ENCODE data around the gene SEL1L2.

The SEL1L2 gene

GRCh38 chr20:13868331-13868730 lies 122.1 kb downstream of the SEL1L2 start:
- H3K4me1 ChIP-seq (ENCODE audit: low read depth, poor library complexity, severe bottlenecking) = no peaks in the 10 kb centered on the region

DNA sequence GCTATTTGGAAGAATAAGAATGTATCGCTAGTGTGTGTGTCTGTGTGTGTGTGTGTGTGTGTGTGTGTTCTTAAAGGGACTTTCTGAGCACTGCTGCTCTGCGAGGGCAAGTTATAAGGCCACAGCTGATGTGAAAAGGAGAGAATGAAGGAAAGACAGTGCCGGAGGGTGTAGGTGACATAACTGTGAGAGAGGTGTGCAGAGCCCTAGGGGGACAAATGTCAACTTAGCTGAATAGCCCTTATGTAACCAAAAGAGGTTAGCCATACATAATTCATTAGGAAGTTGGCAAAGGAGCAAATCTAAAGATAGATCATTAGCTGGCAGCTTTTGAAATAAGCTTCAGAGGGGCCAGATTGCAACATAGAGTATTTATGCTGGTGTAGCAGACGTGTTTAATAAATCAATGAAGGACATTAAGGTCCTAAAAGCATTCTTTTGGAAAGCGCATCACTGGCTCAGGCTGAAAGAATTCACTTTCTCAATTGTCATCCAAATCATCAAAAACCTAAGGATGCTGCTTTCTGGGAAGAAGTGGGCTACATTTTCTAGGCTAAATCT lies 124.5 kb downstream of the SEL1L2 start:
- H3K4me3 ChIP-seq (IDR thresholded peaks at IDR 0.05; ENCODE audit: insufficient read depth, low read depth, low read length) = no peak overlapping the region
- no peaks in the 10 kb centered on the region for H4K20me1 ChIP-seq (ENCODE audit: insufficient read depth)
- H3K79me2 ChIP-seq (ENCODE audit: insufficient read depth, low read depth) = no peaks in the 10 kb centered on the region
- H3K4me2 ChIP-seq = no peak overlapping the region
- TF ChIP-seq CTCF (conservative IDR thresholded peaks at IDR 0.05; ENCODE audit: low read depth, low read length) = no peak
- H2AFZ ChIP-seq (ENCODE audit: low read depth) = no peak overlapping the region
- no peak overlapping the region for H3K27ac ChIP-seq
- no peak overlapping the region for H3K9ac ChIP-seq
- H3K27me3 ChIP-seq (ENCODE audit: insufficient read depth, low read depth) = no peaks in the 10 kb centered on the region
- no peaks in the 10 kb centered on the region for H3K36me3 ChIP-seq (ENCODE audit: insufficient read depth)
- no peaks in the 10 kb centered on the region for H3K4me1 ChIP-seq (ENCODE audit: low read depth, poor library complexity, severe bottlenecking)

More at GRCh38 chr20:13868331-13868730, 122.1 kb downstream of the SEL1L2 start:
- no peak overlapping the region for H3K4me2 ChIP-seq
- no peak overlapping the region for H3K4me3 ChIP-seq (IDR thresholded peaks at IDR 0.05; ENCODE audit: insufficient read depth, low read depth, low read length)
- no peak for TF ChIP-seq CTCF (conservative IDR thresholded peaks at IDR 0.05; ENCODE audit: low read depth, low read length)
- no peaks in the 10 kb centered on the region for H4K20me1 ChIP-seq (ENCODE audit: insufficient read depth)
- no peaks in the 10 kb centered on the region for H3K27me3 ChIP-seq (ENCODE audit: insufficient read depth, low read depth)
- H3K9ac ChIP-seq = no peak overlapping the region
- no peak overlapping the region for H3K27ac ChIP-seq
- H3K36me3 ChIP-seq (ENCODE audit: insufficient read depth) = no peaks in the 10 kb centered on the region
- H2AFZ ChIP-seq (ENCODE audit: low read depth) = no peak overlapping the region
- H3K79me2 ChIP-seq (ENCODE audit: insufficient read depth, low read depth) = no peaks in the 10 kb centered on the region

GRCh38 chr20:13865156-13865555 lies 125.3 kb downstream of the SEL1L2 start:
- H3K27me3 ChIP-seq (ENCODE audit: insufficient read depth, low read depth) = no peaks in the 10 kb centered on the region
- no peak overlapping the region for H2AFZ ChIP-seq (ENCODE audit: low read depth)
- H3K9ac ChIP-seq = no peak overlapping the region
- H3K36me3 ChIP-seq (ENCODE audit: insufficient read depth) = no peaks in the 10 kb centered on the region
- no peaks in the 10 kb centered on the region for H3K79me2 ChIP-seq (ENCODE audit: insufficient read depth, low read depth)
- no peak for TF ChIP-seq CTCF (conservative IDR thresholded peaks at IDR 0.05; ENCODE audit: low read depth, low read length)
- no peak overlapping the region for H3K27ac ChIP-seq
- H3K4me2 ChIP-seq = no peak overlapping the region
- no peaks in the 10 kb centered on the region for H4K20me1 ChIP-seq (ENCODE audit: insufficient read depth)
- H3K4me1 ChIP-seq (ENCODE audit: low read depth, poor library complexity, severe bottlenecking) = no peaks in the 10 kb centered on the region
- H3K4me3 ChIP-seq (IDR thresholded peaks at IDR 0.05; ENCODE audit: insufficient read depth, low read depth, low read length) = no peak overlapping the region

- no peaks in the 10 kb centered on the region for H4K20me1 ChIP-seq (ENCODE audit: insufficient read depth)
- no peaks in the 10 kb centered on the region for H3K36me3 ChIP-seq (ENCODE audit: insufficient read depth)
- no peak overlapping the region for H3K9ac ChIP-seq
- H3K27ac ChIP-seq = no peak overlapping the region
- H3K4me3 ChIP-seq (IDR thresholded peaks at IDR 0.05; ENCODE audit: insufficient read depth, low read depth, low read length) = no peak overlapping the region
- no peaks in the 10 kb centered on the region for H3K27me3 ChIP-seq (ENCODE audit: insufficient read depth, low read depth)
- no peak overlapping the region for H3K4me2 ChIP-seq
- H2AFZ ChIP-seq (ENCODE audit: low read depth) = no peak overlapping the region
- H3K4me1 ChIP-seq (ENCODE audit: low read depth, poor library complexity, severe bottlenecking) = no peaks in the 10 kb centered on the region
- no peak for TF ChIP-seq CTCF (conservative IDR thresholded peaks at IDR 0.05; ENCODE audit: low read depth, low read length)
- H3K79me2 ChIP-seq (ENCODE audit: insufficient read depth, low read depth) = no peaks in the 10 kb centered on the region
Measured at GRCh38 chr20:13863244-13863643, 127.2 kb downstream of the SEL1L2 start.
